Breast epithelium (tissue), 4 donors: ENCODE results near the gene FAS. TPM values are rescaled to one million over a fixed set of nuclear protein-coding genes. Genes with fewer than 3 reads are reported as not detected.

Source experiments
- DNase-seq, 2 donors: peaks; one replicate each; pipeline ENCODE4 v3.0.0-alpha.2; 2019; ENCODE audit warnings: low spot score in 2 of 2
- H3K27ac ChIP-seq, 2 donors: fragments of 200-600 bp; sonication (generic) in 1 of 2; one replicate each; pipeline ENCODE4 v1.5.1; 2016 to 2019; ENCODE audit warnings: mild to moderate bottlenecking in 1 of 2
- H3K27me3 ChIP-seq, 2 donors: fragments of 200-600 bp; sonication (generic) in 1 of 2; one replicate each; pipeline versions ENCODE4 v1.5.1 to v1.6.0; 2017 to 2019; ENCODE audit warnings: control low read depth in 1 of 2, mild to moderate bottlenecking in 1 of 2
- H3K36me3 ChIP-seq: fragments of 200-600 bp; one replicate; pipeline ENCODE4 v1.5.1; 2019
- H3K4me1 ChIP-seq, 2 donors: fragments of 200-600 bp; sonication (generic); one replicate each; pipeline ENCODE4 v1.5.1; 2016 to 2019; ENCODE audit warnings: control low read depth in 1 of 2
- H3K4me3 ChIP-seq, 3 donors: fragments of 200-600 bp; sonication (generic); 1 replicate in 2 of 3; 2 replicates in 1 of 3; pipeline ENCODE4 v1.5.1; 2016 to 2019; ENCODE audit warnings: mild to moderate bottlenecking in 3 of 3, moderate library complexity in 2 of 3
- H3K9me3 ChIP-seq, 2 donors: fragments of 200-600 bp; sonication (generic) in 1 of 2; one replicate each; pipeline ENCODE4 v1.5.1; 2016 to 2019; ENCODE audit warnings: control low read depth in 1 of 2
- CTCF ChIP-seq, 3 donors: fragments of 450-650 bp; IDR thresholded peaks; one replicate each; pipeline ENCODE4 v1.5.1; 2016 to 2017; ENCODE audit warnings: antibody characterized with exemption in 3 of 3, mild to moderate bottlenecking in 3 of 3, moderate library complexity in 3 of 3
- POLR2A ChIP-seq: fragments of 450-650 bp; IDR thresholded peaks from one replicate; pipeline ENCODE4 v1.6.1; 2016; ENCODE audit warnings: antibody characterized with exemption, mild to moderate bottlenecking, moderate library complexity
- POLR2AphosphoS5 ChIP-seq, 3 donors: sonication (generic); formaldehyde crosslinking; IDR thresholded peaks; one replicate each; pipeline ENCODE4 v1.6.1; 2017; ENCODE audit warnings: antibody characterized with exemption in 3 of 3
- intact Hi-C: fragments of 100-400 bp; cut with DNase I; formaldehyde crosslinking; loops from one replicate; pipeline ENCODE4 v1.15.1; 2023; ENCODE audit warnings: low total_unique reads
- total RNA-seq, 3 donors: library from RNA; depleted of rRNA; stranded (reverse); fragments of >200 nt; gene quantifications; one replicate each; pipeline ENCODE4 v1.1.0, GENCODE V29; 2016

FAS gene
- total RNA-seq, 3 donors from 2014 or later: 26.9 to 51.5 (median 47.3) TPM

GRCh38 chr10:88953662-88954061, 36.9 kb upstream of the FAS start:
- no peak for TF ChIP-seq POLR2AphosphoS5 (IDR thresholded peaks at IDR 0.05)
- no peak for TF ChIP-seq POLR2A
- no peak for TF ChIP-seq CTCF (IDR thresholded peaks at IDR 0.05)
- H3K4me1 ChIP-seq: no peaks in the 10 kb centered on the region
- peak overlapping the region; percentile 89 to 92 for H3K27ac ChIP-seq
- H3K27me3 ChIP-seq: no peaks in the 10 kb centered on the region
- intact Hi-C loops: no loop called here
- H3K4me3 ChIP-seq: no peak overlapping the region
- H3K9me3 ChIP-seq: no peaks in the 10 kb centered on the region
- H3K36me3 ChIP-seq: no peaks in the 10 kb centered on the region
- no peak for DNase-seq

GRCh38 chr10:88954458-88955083, 36.0 kb upstream of the FAS start:
- TF ChIP-seq POLR2A (no peak), CTCF (IDR thresholded peaks at IDR 0.05) (no peak), POLR2AphosphoS5 (IDR thresholded peaks at IDR 0.05) (no peak)
- Histone ChIP-seq H3K27me3 (no peaks in the 10 kb centered on the region), H3K4me1 (no peaks in the 10 kb centered on the region), H3K9me3 (no peaks in the 10 kb centered on the region), H3K27ac (peak overlapping the region in 1 of 2 donors; percentile 27), H3K36me3 (no peaks in the 10 kb centered on the region), H3K4me3 (no peak overlapping the region)
- intact Hi-C loops: no loop called here
- no peak for DNase-seq

GRCh38 chr10:88957381-88957780, 33.2 kb upstream of the FAS start:
- intact Hi-C loops: no loop called here
- no peak overlapping the region for H3K27ac ChIP-seq
- no peaks in the 10 kb centered on the region for H3K9me3 ChIP-seq
- H3K4me1 ChIP-seq: no peaks in the 10 kb centered on the region
- DNase-seq: no peak
- H3K4me3 ChIP-seq: no peak overlapping the region
- H3K36me3 ChIP-seq: no peaks in the 10 kb centered on the region
- no peaks in the 10 kb centered on the region for H3K27me3 ChIP-seq
- TF ChIP-seq POLR2AphosphoS5 (IDR thresholded peaks at IDR 0.05) (no peak), POLR2A (no peak), CTCF (IDR thresholded peaks at IDR 0.05) (no peak)

- Histone ChIP-seq H3K9me3 (no peaks in the 10 kb centered on the region), H3K4me3 (no peak overlapping the region), H3K27me3 (no peaks in the 10 kb centered on the region), H3K27ac (no peak overlapping the region), H3K4me1 (no peaks in the 10 kb centered on the region), H3K36me3 (no peaks in the 10 kb centered on the region)
- no peak for DNase-seq
- TF ChIP-seq CTCF (IDR thresholded peaks at IDR 0.05) (no peak), POLR2A (no peak), POLR2AphosphoS5 (IDR thresholded peaks at IDR 0.05) (no peak)
- intact Hi-C loops: no loop called here
These were observed 31.9 kb upstream of the FAS start for GRCh38 chr10:88958721-88959120.

- H3K4me3 ChIP-seq: no peak overlapping the region
- no peaks in the 10 kb centered on the region for H3K4me1 ChIP-seq
- H3K27ac ChIP-seq: no peak overlapping the region
- H3K36me3 ChIP-seq: no peaks in the 10 kb centered on the region
- H3K27me3 ChIP-seq: no peaks in the 10 kb centered on the region
- H3K9me3 ChIP-seq: no peaks in the 10 kb centered on the region
- no peak for DNase-seq
- no peak for TF ChIP-seq CTCF (IDR thresholded peaks at IDR 0.05)
- no peak for TF ChIP-seq POLR2AphosphoS5 (IDR thresholded peaks at IDR 0.05)
- TF ChIP-seq POLR2A: no peak
- intact Hi-C loops: no loop called here
These were observed 29.8 kb upstream of the FAS start for GRCh38 chr10:88960802-88961201.
